Measurements from ENCODE around the gene C17orf100. TPM values are rescaled to one million over a fixed set of nuclear protein-coding genes. Genes with fewer than 3 reads are reported as not detected.

The C17orf100 gene
- total RNA-seq, 1 donor from 2014 or later: 2.0 TPM

DNA sequence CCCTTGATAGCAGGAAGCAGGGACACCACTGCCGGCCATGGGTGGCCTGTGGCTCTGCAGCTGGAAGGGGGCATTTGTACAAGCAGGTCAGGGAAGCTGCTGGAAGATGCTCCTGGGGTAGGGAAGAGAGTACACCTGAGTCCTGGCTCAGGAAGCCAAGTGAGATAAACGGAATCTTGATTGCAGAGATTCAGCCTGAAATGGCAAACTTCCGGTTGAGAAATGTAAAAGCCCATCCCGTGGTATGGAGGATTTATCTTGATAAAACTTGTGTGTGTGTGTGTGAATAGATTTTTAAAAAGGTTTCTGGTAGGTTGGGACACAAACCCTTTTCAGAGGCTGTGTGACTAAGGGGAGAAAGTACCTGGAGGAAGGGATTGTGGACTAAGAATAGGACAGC is 29.6 kb downstream of the C17orf100 start:
- no peak overlapping the region for H3K4me3 Mint-ChIP-seq (ENCODE audit: unreplicated experiment)
- no peak overlapping the region for H3K27ac Mint-ChIP-seq (ENCODE audit: unreplicated experiment)
- TF ChIP-seq, protein P1, sequence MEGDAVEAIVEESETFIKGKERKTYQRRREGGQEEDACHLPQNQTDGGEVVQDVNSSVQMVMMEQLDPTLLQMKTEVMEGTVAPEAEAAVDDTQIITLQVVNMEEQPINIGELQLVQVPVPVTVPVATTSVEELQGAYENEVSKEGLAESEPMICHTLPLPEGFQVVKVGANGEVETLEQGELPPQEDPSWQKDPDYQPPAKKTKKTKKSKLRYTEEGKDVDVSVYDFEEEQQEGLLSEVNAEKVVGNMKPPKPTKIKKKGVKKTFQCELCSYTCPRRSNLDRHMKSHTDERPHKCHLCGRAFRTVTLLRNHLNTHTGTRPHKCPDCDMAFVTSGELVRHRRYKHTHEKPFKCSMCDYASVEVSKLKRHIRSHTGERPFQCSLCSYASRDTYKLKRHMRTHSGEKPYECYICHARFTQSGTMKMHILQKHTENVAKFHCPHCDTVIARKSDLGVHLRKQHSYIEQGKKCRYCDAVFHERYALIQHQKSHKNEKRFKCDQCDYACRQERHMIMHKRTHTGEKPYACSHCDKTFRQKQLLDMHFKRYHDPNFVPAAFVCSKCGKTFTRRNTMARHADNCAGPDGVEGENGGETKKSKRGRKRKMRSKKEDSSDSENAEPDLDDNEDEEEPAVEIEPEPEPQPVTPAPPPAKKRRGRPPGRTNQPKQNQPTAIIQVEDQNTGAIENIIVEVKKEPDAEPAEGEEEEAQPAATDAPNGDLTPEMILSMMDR (IDR thresholded peaks at IDR 0.05): no peak
- peaks cover 32% of the 10 kb centered on the region for H3K27me3 Mint-ChIP-seq (ENCODE audit: low read depth)
- peak; percentile 7 for DNase-seq (ENCODE audit: low spot score)
- H3K4me1 Mint-ChIP-seq (ENCODE audit: low read depth): peaks cover 2% of the 10 kb centered on the region
- no peaks in the 10 kb centered on the region for H3K36me3 Mint-ChIP-seq (ENCODE audit: low read depth)
- H3K9me3 Mint-ChIP-seq (ENCODE audit: low read depth): no peaks in the 10 kb centered on the region

DNA sequence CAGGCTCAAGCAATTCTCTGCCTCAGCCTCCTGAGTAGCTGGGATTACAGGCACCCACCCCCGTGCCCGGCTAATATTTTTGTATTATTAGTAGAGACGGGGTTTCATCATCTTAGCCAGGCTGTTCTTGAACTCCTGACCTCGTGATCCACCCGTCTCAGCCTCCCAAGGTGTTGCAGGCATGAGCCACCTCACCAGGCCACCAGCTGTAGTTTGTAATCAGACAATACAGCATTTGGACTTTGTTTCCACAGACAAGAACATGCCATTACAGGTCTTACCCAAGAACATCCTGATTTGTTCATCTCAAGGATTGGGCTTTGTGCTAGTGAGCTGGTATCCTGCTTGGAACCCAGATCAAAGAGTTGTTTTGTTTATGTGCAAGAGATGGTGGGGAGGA is 30.1 kb downstream of the C17orf100 start:
- H3K9me3 Mint-ChIP-seq (ENCODE audit: low read depth): no peaks in the 10 kb centered on the region
- no peak overlapping the region for H3K4me3 Mint-ChIP-seq (ENCODE audit: unreplicated experiment)
- TF ChIP-seq, protein P1 (IDR thresholded peaks at IDR 0.05): no peak
- no peaks in the 10 kb centered on the region for H3K36me3 Mint-ChIP-seq (ENCODE audit: low read depth)
- peaks cover 33% of the 10 kb centered on the region for H3K27me3 Mint-ChIP-seq (ENCODE audit: low read depth)
- H3K27ac Mint-ChIP-seq (ENCODE audit: unreplicated experiment): no peak overlapping the region
- peak; percentile 52 for DNase-seq (ENCODE audit: low spot score)
- peaks cover 2% of the 10 kb centered on the region for H3K4me1 Mint-ChIP-seq (ENCODE audit: low read depth)

DNA sequence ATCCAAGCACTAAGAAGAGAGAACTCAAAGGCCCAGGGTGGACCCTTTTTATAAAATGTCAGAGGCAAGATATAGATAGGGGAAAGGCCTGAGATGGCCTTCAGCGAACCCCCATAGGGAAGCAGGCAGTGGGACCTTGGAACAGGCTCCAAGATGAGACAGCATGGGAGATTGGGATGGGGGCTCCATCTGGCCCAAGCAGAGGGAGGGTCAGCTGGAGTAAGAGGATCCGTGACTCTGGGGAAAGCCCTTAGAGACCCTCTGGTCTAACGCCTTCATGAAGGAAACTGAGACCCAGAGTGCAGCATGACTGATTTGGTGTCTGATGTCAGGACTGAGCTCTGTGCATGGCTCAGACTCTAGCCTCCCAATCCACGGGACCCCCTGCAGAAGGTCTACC is 30.8 kb downstream of the C17orf100 start:
- TF ChIP-seq, protein P1 (IDR thresholded peaks at IDR 0.05): no peak
- no peak overlapping the region for H3K4me3 Mint-ChIP-seq (ENCODE audit: unreplicated experiment)
- no peaks in the 10 kb centered on the region for H3K36me3 Mint-ChIP-seq (ENCODE audit: low read depth)
- H3K9me3 Mint-ChIP-seq (ENCODE audit: low read depth): no peaks in the 10 kb centered on the region
- no peak overlapping the region for H3K27ac Mint-ChIP-seq (ENCODE audit: unreplicated experiment)
- no peaks in the 10 kb centered on the region for H3K4me1 Mint-ChIP-seq (ENCODE audit: low read depth)
- H3K27me3 Mint-ChIP-seq (ENCODE audit: low read depth): peaks cover 40% of the 10 kb centered on the region
- peak; percentile 34 for DNase-seq (ENCODE audit: low spot score)

DNA sequence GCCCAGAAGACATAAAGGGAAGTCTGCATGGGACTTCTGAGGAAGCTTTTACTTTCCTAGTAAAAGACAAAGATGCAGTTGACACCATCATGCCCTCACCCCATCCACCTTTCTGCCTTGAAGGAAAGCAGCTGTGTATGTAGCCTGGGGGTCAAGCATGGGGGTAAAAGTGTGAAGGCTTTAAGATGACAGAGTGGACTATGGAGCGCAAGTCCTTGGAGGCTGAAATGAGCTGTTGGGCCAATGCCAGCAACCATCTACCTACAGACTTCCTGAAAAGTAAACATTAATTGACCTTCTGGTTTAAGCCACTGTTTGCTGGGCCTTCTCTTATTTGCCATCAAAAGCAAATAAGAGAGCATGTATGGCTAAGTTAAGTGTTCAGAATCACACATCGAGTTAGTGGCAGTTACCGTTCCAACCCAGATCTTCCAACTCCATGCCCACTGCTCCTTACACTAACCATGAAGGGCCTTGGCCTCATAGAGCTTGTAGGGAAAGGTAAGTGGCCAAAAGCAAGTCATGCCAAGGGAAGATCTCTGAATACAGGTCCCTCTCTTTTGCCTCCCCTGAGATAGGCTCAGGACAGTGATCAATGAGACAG is 31.6 kb downstream of the C17orf100 start:
- TF ChIP-seq, protein P1 (IDR thresholded peaks at IDR 0.05): no peak
- no peaks in the 10 kb centered on the region for H3K9me3 Mint-ChIP-seq (ENCODE audit: low read depth)
- no peaks in the 10 kb centered on the region for H3K36me3 Mint-ChIP-seq (ENCODE audit: low read depth)
- no peak overlapping the region for H3K27ac Mint-ChIP-seq (ENCODE audit: unreplicated experiment)
- H3K4me1 Mint-ChIP-seq (ENCODE audit: low read depth): no peaks in the 10 kb centered on the region
- no peak overlapping the region for H3K4me3 Mint-ChIP-seq (ENCODE audit: unreplicated experiment)
- DNase-seq (ENCODE audit: low spot score): peak; percentile 9
- H3K27me3 Mint-ChIP-seq (ENCODE audit: low read depth): peaks cover 39% of the 10 kb centered on the region

DNA sequence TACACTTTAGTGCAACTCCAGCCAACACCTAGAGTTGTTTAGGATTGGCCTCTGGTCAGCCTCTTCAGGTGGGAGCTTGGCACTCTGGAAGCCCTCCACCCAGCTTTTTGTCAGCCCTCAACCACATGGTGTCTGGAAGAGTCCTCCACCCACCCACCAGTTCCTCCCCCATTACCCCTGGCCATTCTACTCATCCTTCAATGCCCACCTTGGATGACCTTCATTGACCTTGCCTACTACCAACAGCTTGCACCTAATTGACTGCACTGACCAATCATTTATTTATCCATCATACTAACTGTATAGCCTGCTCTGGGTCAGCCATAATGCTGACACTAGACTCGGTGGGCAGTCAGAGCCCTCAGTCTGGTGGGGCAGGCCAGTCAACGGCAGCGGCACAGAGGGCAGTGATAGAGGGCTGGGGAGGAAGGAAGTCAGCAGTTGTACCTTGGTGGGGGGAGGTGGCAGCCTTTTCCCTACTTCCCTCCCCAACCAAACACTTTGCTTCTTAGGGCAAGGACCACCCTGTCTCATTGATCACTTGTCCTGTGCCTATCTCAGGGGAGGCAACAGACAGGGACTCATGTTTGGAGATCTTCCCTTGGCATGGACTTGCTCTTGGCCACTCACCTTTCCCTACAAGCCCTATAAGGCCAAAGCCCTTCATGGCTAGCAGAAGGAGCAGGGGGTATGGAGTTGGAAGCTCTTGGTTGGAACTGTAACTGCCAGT is 32.3 kb downstream of the C17orf100 start:
- TF ChIP-seq, protein P1 (IDR thresholded peaks at IDR 0.05): no peak
- peak; percentile 46 for DNase-seq (ENCODE audit: low spot score)
- H3K27me3 Mint-ChIP-seq (ENCODE audit: low read depth): peaks cover 34% of the 10 kb centered on the region
- no peaks in the 10 kb centered on the region for H3K4me1 Mint-ChIP-seq (ENCODE audit: low read depth)
- no peaks in the 10 kb centered on the region for H3K36me3 Mint-ChIP-seq (ENCODE audit: low read depth)
- H3K27ac Mint-ChIP-seq (ENCODE audit: unreplicated experiment): no peak overlapping the region
- H3K9me3 Mint-ChIP-seq (ENCODE audit: low read depth): no peaks in the 10 kb centered on the region
- no peak overlapping the region for H3K4me3 Mint-ChIP-seq (ENCODE audit: unreplicated experiment)
